H1 (cell line): ENCODE measurements around the gene HPS5. TPM values are rescaled to one million over a fixed set of nuclear protein-coding genes. Genes with fewer than 3 reads are reported as not detected.

Experiments
- CTCF ChIP-seq, 3 experiments: IDR thresholded peaks; 1 replicate in 2 of 3; 2 replicates in 1 of 3; pipeline versions ENCODE4 v1.5.1 to v1.6.1; 2011; ENCODE audit warnings: low read length in 3 of 3, mild to moderate bottlenecking in 3 of 3, inconsistent platforms in 2 of 3, low read depth in 1 of 3, moderate library complexity in 1 of 3; ENCODE audit not compliant: insufficient read depth in 1 of 3; ENCODE audit errors: control extremely low read depth in 1 of 3
- polyA plus RNA-seq, 7 experiments: library from polyadenylated mRNA; depleted of rRNA in 3 of 7; stranded (reverse) in 5 of 7; unstranded in 2 of 7; fragments of >200 nt in 5 of 7; fragments of 200-250 nt in 2 of 7; gene quantifications; 1 replicate in 5 of 7; 2 replicates in 1 of 7; 4 replicates in 1 of 7; pipeline versions ENCODE4 v1.2.1 to v1.2.3, GENCODE V29; 2011 to 2013; ENCODE audit warnings: missing spikeins in 2 of 7, mixed read lengths in 2 of 7
- total RNA-seq: library from RNA; stranded (reverse); fragmentation: NEBNext Ultra II Directional; extraction: Animal tissue kit (Norgen Biotek cat#: 25700); gene quantifications from 2 replicates; pipeline ENCODE4 v1.2.1, GENCODE V29; 2021

HPS5 gene
- total and polyA plus RNA-seq, 2 of the 8 experiments (the other 6 are each of a cell fraction or from before 2014, with no cell fraction given): 5.0 to 18.5 TPM

GRCh38 chr11:18368221-18368620, 46.3 kb upstream of the HPS5 start (continued):
- TF ChIP-seq CTCF (IDR thresholded peaks at IDR 0.05; ENCODE audit: control extremely low read depth in 1 of 3, insufficient read depth in 1 of 3, low read depth in 1 of 3, low read length in 3 of 3): no peak
